Activated CD4-positive, CD25-positive, alpha-beta regulatory T cell (primary cell): ENCODE measurements around the gene LDLRAP1.

Experiments used
- DNase-seq, 4 experiments: peaks; one replicate each; lab custom pipeline; 2025; lab: John Stamatoyannopoulos, UW

LDLRAP1 gene

GRCh38 chr1:25609921-25610320 is 66.5 kb downstream of the LDLRAP1 start:
- no peak for DNase-seq

DNA sequence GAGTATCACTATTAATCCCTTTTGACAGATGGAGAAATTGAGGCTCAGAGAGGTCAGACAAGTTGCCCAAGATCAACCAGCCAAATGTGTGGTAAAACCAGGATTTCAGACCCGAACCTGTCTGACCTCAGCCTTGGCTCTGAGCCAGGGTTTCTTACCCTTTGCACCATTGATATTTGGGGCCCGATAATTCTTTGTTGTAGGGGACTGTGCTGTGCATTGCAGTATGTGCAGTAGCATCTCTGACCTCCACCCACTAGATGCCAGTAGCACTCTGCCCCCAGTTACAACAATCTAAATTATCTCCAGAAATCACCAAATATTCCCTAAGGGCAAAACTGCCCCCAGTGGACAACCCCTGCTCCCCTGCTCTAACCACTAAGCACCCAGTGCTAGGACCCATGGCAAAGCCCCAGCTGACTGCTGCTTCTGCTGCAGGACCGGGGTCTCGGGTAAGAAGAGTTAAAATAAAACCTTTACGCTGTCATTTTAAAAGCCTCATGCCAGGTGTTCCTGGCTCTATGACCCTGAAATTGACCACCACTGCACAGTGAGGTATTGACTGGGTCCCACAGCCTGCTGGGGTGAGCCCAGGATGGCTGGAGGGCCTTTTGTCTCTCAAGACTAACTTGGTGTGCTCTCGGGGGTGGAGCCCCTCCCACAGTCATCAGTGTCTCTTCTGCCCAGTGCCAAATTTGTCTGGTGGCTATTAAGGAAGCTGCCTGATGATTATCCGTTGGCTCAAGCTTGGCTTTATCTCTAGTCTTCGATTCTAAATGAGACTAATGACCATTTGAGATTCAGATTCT is 67.6 kb downstream of the LDLRAP1 start:
- DNase-seq: no peak

DNA sequence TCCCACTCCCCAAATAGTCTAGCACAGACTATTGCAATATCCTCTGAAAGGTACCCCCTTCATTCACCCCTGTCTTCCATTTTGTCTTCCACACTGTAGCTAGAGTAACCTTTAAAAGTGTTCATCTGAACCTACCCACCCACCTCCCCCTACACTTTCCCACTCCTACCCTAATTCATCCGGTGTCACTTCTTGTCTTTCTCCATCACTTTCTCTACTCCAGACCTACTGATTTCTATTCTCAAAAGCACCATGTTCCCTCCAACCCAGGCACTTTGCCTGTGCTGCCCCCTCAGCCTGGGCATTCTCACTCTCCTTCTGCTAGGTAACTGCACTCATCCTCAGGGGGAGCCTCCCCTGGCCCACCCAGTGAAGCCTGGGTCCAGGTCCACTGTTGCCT is 68.4 kb downstream of the LDLRAP1 start:
- no peak for DNase-seq

- DNase-seq: no peak
These were observed 69.0 kb downstream of the LDLRAP1 start for GRCh38 chr1:25612421-25612820.

GRCh38 chr1:25613091-25613490 is 69.7 kb downstream of the LDLRAP1 start:
- DNase-seq: no peak

GRCh38 chr1:25614501-25615171 is 71.2 kb downstream of the LDLRAP1 start:
- DNase-seq: no peak

DNA sequence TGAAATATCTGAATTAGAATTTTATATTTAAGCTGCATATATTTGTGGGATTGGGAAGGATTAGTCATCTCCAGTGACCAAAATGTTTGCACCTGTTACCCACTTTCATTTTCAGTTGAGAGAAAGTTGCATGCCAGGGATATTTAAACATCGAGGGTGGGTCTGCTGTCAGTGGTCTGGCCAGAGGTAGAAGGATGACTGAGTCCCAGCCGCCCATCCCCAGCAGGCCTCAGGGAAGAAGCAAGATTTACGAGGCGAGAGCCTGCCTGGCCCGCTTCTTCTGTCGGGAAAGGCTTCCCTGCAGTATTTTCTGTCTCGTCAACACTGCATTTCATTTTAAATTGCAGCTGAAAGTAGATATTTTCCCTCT is 71.8 kb downstream of the LDLRAP1 start:
- DNase-seq: no peak

DNA sequence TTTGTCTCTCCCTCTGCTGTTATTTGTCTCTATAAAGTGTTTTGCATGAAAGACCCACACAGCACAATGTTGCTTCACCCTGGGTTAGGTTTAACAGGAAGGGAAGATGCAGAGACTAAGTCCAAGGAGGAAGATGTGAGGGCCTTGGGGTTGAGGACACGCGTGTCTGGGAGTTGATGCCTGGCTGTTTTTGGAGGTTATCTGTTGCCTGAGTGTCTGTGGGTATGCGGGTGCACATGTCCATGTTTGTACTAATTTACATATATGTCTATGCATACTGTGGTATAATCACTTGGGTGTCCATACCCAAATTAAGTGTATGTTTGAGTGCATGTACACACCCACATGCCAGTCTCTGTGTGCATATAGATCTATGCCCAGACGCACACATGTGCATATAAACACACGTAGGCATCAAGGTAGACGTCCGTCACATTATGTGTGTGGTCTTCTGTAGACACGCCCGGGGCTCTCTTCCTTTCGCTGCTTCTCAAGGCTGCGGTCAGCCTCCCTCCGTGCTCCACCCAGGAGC is 72.2 kb downstream of the LDLRAP1 start:
- DNase-seq: no peak

DNA sequence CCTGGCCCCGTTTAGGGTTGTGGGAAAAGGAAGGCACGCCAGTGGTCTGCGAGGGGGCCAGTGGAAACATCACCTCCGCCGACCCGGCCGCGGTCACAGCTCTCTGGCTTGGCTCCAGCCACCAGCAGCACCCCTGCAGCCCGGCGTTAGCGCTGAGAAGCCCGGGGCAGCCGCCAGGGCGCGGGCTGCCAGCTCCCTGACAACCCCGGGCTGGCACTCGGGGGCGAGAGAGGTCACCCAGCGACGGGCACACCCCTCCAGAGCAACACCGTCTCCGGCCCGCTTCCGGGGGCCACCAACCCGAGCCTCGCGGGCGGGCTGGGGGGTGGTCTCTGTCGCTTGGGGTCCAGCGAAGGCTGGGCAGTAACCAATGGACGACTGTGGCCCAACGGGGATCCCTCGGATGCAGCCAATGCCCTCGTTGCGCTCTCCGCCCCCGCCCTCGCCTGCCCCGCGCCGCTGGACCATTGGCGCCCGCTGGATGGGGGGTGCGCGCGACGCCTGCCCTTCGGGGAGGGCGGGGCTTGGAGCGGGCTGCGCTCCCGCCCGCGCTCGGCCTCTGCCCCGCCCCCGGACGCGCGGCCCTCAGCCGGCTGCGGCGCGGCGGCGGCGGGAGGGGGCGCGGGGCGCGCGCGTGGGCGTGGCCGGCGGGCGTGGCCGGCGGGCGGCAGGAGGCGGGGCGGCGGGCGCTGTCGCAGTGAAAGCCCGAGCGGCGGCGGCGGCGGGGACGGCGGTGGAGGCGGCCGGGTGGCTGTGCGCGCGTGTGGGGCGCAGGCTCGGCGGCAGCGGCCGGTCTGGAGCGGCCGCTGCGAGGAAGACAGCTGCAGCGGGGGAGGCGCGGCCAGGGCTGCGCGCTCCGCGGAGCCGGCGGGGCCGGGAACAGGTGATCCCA is 72.9 kb downstream of the LDLRAP1 start, which contains the start of gene MAN1C1:
MAN1C1 (plus strand) TSS at position 697 of the 892 bp plus-strand sequence. CDS start 1,007 bp downstream, outside the sequence.
- peak; percentile 35 to 80 (median 70) for DNase-seq

- DNase-seq: peak in 2 of 4 experiments; percentile 21 to 23
These were observed 73.7 kb downstream of the LDLRAP1 start for GRCh38 chr1:25616987-25617624.

- no peak for DNase-seq
These were observed 74.4 kb downstream of the LDLRAP1 start for GRCh38 chr1:25617625-25618432.

- no peak for DNase-seq
These were observed 75.0 kb downstream of the LDLRAP1 start for GRCh38 chr1:25618433-25618808.
